Measurements from ENCODE around the gene MED12L. TPM values are rescaled to one million over a fixed set of nuclear protein-coding genes. Genes with fewer than 3 reads are reported as not detected.

MED12L gene
- total RNA-seq, 4 donors from 2014 or later: 0.12 to 0.77 (median 0.21) TPM

- H3K9me3 ChIP-seq: no peaks in the 10 kb centered on the region
- TF ChIP-seq POLR2AphosphoS5 (IDR thresholded peaks at IDR 0.05) (no peak), CTCF (IDR thresholded peaks at IDR 0.05) (no peak), POLR2A (IDR thresholded peaks at IDR 0.05) (no peak), EP300 (IDR thresholded peaks at IDR 0.05) (no peak)
- no peak overlapping the region for H3K27ac ChIP-seq
- no peak for ATAC-seq
- no peaks in the 10 kb centered on the region for H3K27me3 ChIP-seq
- no peaks in the 10 kb centered on the region for H3K36me3 ChIP-seq
- H3K4me1 ChIP-seq: no peaks in the 10 kb centered on the region
- no peak overlapping the region for H3K4me3 ChIP-seq
- WGBS, 2 donors (ENCODE audit: low coverage in 1 of 2): 100% methylated on average over 4 of the region's 4 CpGs
Measured at GRCh38 chr3:151152455-151153079, 67.1 kb downstream of the MED12L start.

GRCh38 chr3:151154566-151154965 lies 69.1 kb downstream of the MED12L start:
- WGBS, 2 donors (ENCODE audit: low coverage in 1 of 2): 89 to 95% methylated on average over 6 of the region's 6 CpGs

GRCh38 chr3:151155409-151156128 lies 70.1 kb downstream of the MED12L start:
- Histone ChIP-seq H3K27me3 (no peaks in the 10 kb centered on the region), H3K4me3 (no peak overlapping the region), H3K27ac (no peak overlapping the region), H3K4me1 (no peaks in the 10 kb centered on the region), H3K36me3 (no peaks in the 10 kb centered on the region), H3K9me3 (no peaks in the 10 kb centered on the region)
- ATAC-seq: no peak
- TF ChIP-seq EP300 (IDR thresholded peaks at IDR 0.05) (no peak), POLR2A (IDR thresholded peaks at IDR 0.05) (no peak), CTCF (IDR thresholded peaks at IDR 0.05) (no peak), POLR2AphosphoS5 (IDR thresholded peaks at IDR 0.05) (no peak)
- 59 to 65% methylated on average over 5 to 8 of the region's 8 CpGs for WGBS, 2 donors (ENCODE audit: low coverage in 1 of 2)

More at GRCh38 chr3:151154566-151154965, 69.1 kb downstream of the MED12L start:
- Histone ChIP-seq H3K27ac (no peak overlapping the region), H3K4me1 (no peaks in the 10 kb centered on the region), H3K4me3 (no peak overlapping the region), H3K27me3 (no peaks in the 10 kb centered on the region), H3K36me3 (no peaks in the 10 kb centered on the region), H3K9me3 (no peaks in the 10 kb centered on the region)
- ATAC-seq: no peak
- TF ChIP-seq POLR2AphosphoS5 (IDR thresholded peaks at IDR 0.05) (no peak), EP300 (IDR thresholded peaks at IDR 0.05) (no peak), POLR2A (IDR thresholded peaks at IDR 0.05) (no peak), CTCF (IDR thresholded peaks at IDR 0.05) (no peak)

GRCh38 chr3:151156618-151157216 lies 71.3 kb downstream of the MED12L start:
- Histone ChIP-seq H3K4me3 (no peak overlapping the region), H3K27me3 (no peaks in the 10 kb centered on the region), H3K36me3 (no peaks in the 10 kb centered on the region), H3K4me1 (no peaks in the 10 kb centered on the region), H3K27ac (no peak overlapping the region), H3K9me3 (no peaks in the 10 kb centered on the region)
- TF ChIP-seq POLR2AphosphoS5 (IDR thresholded peaks at IDR 0.05) (no peak), CTCF (IDR thresholded peaks at IDR 0.05) (peak in 2 of 4 experiments; percentile 11 to 30)
- ATAC-seq: no peak
- 33 to 36% methylated on average over 3 of the region's 3 CpGs for WGBS, 2 donors (ENCODE audit: low coverage in 1 of 2)

Measured in gastroesophageal sphincter (tissue), 4 donors.